ENCODE data around the gene GALNT7. TPM values are rescaled to one million over a fixed set of nuclear protein-coding genes. Genes with fewer than 3 reads are reported as not detected.

Gene GALNT7
- total and polyA plus RNA-seq, 10 of the 15 experiments (the other 5 are each of a cell fraction or from before 2014, with no cell fraction given): 14.2 to 33.2 (median 28.9) TPM

DNA sequence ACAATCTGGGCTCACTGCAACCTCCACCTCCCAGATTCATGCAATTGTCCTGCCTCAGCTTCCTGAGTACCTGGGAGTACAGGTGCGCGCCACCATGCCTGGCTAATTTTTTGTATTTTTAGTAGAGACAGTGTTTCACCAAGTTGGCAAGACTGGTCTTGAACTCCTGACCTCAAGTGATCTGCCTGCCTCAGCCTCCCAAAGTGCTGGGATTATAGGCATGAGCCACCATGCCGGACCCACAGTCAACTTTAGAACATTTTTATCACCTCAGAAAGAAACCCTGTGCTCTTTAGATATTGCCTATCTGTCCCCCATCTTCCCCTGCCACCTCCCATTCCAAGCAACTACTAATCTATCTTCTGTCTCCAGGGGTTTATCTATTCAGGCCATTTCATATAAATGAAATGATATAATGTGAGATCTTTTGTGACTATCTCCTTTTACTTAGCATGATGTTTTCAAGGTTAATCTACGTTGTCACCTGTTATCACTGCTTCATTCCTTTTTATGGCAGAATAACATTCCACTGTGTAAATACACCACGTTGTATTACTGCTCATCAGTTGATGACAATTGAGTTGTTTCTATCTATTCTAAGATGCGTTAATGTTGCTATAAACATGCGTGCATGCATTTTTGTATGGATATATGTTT is 44.3 kb upstream of the GALNT7 start:
- intact Hi-C loops (cut with micrococcal nuclease; ENCODE audit: unreplicated experiment) (no loop called here), in situ Hi-C loops (cut with MboI) (no loop called here)
- Histone ChIP-seq H3K27me3 (replicated peaks in 1 of 2; ENCODE audit: control insufficient read depth in 2 of 2, insufficient read depth in 2 of 2, low read length in 1 of 2) (no peaks in the 10 kb centered on the region), H2AFZ (ENCODE audit: control insufficient read depth, low read depth, low read length) (no peak overlapping the region), H3K9me3 (replicated peaks; ENCODE audit: control insufficient read depth, insufficient read depth, low read length) (no peaks in the 10 kb centered on the region), H3K4me3 (no peak overlapping the region), H3K36me3 (ENCODE audit: control insufficient read depth in 2 of 2, insufficient read depth in 2 of 2, low read length in 1 of 2) (no peaks in the 10 kb centered on the region), H3K27ac (ENCODE audit: control insufficient read depth, insufficient read depth) (no peak overlapping the region), H3K4me1 (ENCODE audit: control insufficient read depth, insufficient read depth, low read length) (peaks cover 3% of the 10 kb centered on the region), H3K79me2 (ENCODE audit: control insufficient read depth, insufficient read depth, low read length) (no peaks in the 10 kb centered on the region), H4K20me1 (ENCODE audit: control insufficient read depth, insufficient read depth) (no peaks in the 10 kb centered on the region), H3K9ac (ENCODE audit: control insufficient read depth, insufficient read depth, low read length) (no peak overlapping the region), H3K4me2 (ENCODE audit: control insufficient read depth, insufficient read depth) (no peak overlapping the region)
- 72% methylated on average over 7 of the region's 7 CpGs for WGBS (ENCODE audit: insufficient coverage, insufficient replicate concordance, low lambda C conversion rate, missing lambda C conversion rate)
- ChIA-PET RAD21 (ENCODE audit: unreplicated experiment) (no interaction called here), POLR2A (no interaction called here), SMC1A (ENCODE audit: uncharacterized antibody, unreplicated experiment) (no interaction called here), CTCF (interaction anchor here (1.3 kb wide), 1 partner anchor 9 kb away, joined by 3 read pairs; no protein-coding TSS in a partner anchor)
- DNase-seq (ENCODE audit: low read depth, low spot score): no peak
- ATAC-seq: no peak
- no TSS peak for BruUV-seq (replicated peaks)
- no peak for FAIRE-seq
- no peak for TF ChIP-seq RCOR1 (conservative IDR thresholded peaks at IDR 0.05; ENCODE audit: low read depth, low read length)
- TF ChIP-seq HDGF (IDR thresholded peaks at IDR 0.05): no peak
- no peak for TF ChIP-seq NR2F1 (conservative IDR thresholded peaks at IDR 0.05)

DNA sequence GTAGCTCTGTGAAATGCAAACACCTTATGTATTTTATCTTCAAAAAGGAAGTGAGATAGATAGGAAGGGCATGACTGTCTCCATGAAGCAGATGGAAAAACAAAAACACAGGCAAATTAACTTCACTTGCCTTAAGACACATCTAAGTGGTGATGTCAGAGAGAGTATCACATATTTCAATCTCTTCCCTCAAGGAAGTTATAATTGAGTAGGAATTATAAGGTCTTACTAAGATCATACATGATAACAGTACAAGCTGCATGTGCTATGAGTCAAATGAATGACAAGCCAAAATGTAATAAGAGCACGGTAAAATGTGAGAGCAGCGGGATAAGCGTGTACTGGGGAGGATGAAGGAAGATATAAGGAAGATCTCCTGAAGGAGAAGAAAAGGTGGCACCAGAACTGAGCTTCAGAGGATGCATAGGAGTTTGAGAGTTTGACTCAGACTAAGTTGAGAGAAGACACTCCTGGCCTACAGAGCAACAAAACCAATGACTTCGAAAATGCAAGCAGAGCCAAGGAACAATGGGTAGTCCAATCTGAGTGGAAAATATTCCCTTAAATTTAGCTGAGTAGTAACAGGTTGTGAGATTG is 43.3 kb upstream of the GALNT7 start:
- Histone ChIP-seq H3K27me3 (replicated peaks in 1 of 2; ENCODE audit: control insufficient read depth in 2 of 2, insufficient read depth in 2 of 2, low read length in 1 of 2) (no peaks in the 10 kb centered on the region), H3K27ac (ENCODE audit: control insufficient read depth, insufficient read depth) (no peak overlapping the region), H3K36me3 (ENCODE audit: control insufficient read depth in 2 of 2, insufficient read depth in 2 of 2, low read length in 1 of 2) (no peaks in the 10 kb centered on the region), H3K4me1 (ENCODE audit: control insufficient read depth, insufficient read depth, low read length) (peaks cover 3% of the 10 kb centered on the region), H3K9me3 (replicated peaks; ENCODE audit: control insufficient read depth, insufficient read depth, low read length) (no peaks in the 10 kb centered on the region), H3K9ac (ENCODE audit: control insufficient read depth, insufficient read depth, low read length) (no peak overlapping the region), H3K4me2 (ENCODE audit: control insufficient read depth, insufficient read depth) (no peak overlapping the region), H3K4me3 (no peak overlapping the region), H4K20me1 (ENCODE audit: control insufficient read depth, insufficient read depth) (no peaks in the 10 kb centered on the region), H2AFZ (ENCODE audit: control insufficient read depth, low read depth, low read length) (no peak overlapping the region), H3K79me2 (ENCODE audit: control insufficient read depth, insufficient read depth, low read length) (no peaks in the 10 kb centered on the region)
- FAIRE-seq: no peak
- SMC1A ChIA-PET (ENCODE audit: uncharacterized antibody, unreplicated experiment): no interaction called here
- WGBS (ENCODE audit: insufficient coverage, insufficient replicate concordance, low lambda C conversion rate, missing lambda C conversion rate): 49% methylated on average over 4 of the region's 4 CpGs
- in situ Hi-C loops (cut with MboI) (no loop called here), intact Hi-C loops (cut with micrococcal nuclease; ENCODE audit: unreplicated experiment) (no loop called here)
- ATAC-seq: no peak
- CTCF ChIA-PET: interaction anchor here (1.3 kb wide), 1 partner anchor 10 kb away, joined by 3 read pairs; no protein-coding TSS in a partner anchor
- POLR2A ChIA-PET: no interaction called here
- DNase-seq (ENCODE audit: low read depth, low spot score): no peak
- RAD21 ChIA-PET (ENCODE audit: unreplicated experiment): no interaction called here
- BruUV-seq (replicated peaks): no TSS peak
- TF ChIP-seq, protein P1, sequence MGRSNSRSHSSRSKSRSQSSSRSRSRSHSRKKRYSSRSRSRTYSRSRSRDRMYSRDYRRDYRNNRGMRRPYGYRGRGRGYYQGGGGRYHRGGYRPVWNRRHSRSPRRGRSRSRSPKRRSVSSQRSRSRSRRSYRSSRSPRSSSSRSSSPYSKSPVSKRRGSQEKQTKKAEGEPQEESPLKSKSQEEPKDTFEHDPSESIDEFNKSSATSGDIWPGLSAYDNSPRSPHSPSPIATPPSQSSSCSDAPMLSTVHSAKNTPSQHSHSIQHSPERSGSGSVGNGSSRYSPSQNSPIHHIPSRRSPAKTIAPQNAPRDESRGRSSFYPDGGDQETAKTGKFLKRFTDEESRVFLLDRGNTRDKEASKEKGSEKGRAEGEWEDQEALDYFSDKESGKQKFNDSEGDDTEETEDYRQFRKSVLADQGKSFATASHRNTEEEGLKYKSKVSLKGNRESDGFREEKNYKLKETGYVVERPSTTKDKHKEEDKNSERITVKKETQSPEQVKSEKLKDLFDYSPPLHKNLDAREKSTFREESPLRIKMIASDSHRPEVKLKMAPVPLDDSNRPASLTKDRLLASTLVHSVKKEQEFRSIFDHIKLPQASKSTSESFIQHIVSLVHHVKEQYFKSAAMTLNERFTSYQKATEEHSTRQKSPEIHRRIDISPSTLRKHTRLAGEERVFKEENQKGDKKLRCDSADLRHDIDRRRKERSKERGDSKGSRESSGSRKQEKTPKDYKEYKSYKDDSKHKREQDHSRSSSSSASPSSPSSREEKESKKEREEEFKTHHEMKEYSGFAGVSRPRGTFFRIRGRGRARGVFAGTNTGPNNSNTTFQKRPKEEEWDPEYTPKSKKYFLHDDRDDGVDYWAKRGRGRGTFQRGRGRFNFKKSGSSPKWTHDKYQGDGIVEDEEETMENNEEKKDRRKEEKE (IDR thresholded peaks at IDR 0.05): no peak
- TF ChIP-seq ZNF24 (IDR thresholded peaks at IDR 0.05) (no peak), NRF1 (conservative IDR thresholded peaks at IDR 0.05; ENCODE audit: low read depth, low read length) (no peak), SMARCA5 (IDR thresholded peaks at IDR 0.05) (no peak), ASH2L (IDR thresholded peaks at IDR 0.05; ENCODE audit: borderline replicate concordance, low read depth) (no peak), PAX8 (IDR thresholded peaks at IDR 0.05) (no peak), STAT1 (conservative IDR thresholded peaks at IDR 0.05) (no peak), SUZ12 (IDR thresholded peaks at IDR 0.05; ENCODE audit: unreplicated experiment) (no peak), NFXL1 (IDR thresholded peaks at IDR 0.05; ENCODE audit: borderline replicate concordance) (no peak), SREBF2 (IDR thresholded peaks at IDR 0.05; ENCODE audit: low read length) (no peak), RFX5 (IDR thresholded peaks at IDR 0.05; ENCODE audit: low read depth, low read length) (no peak)
- TF ChIP-seq, protein P2, sequence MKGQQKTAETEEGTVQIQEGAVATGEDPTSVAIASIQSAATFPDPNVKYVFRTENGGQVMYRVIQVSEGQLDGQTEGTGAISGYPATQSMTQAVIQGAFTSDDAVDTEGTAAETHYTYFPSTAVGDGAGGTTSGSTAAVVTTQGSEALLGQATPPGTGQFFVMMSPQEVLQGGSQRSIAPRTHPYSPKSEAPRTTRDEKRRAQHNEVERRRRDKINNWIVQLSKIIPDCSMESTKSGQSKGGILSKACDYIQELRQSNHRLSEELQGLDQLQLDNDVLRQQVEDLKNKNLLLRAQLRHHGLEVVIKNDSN (IDR thresholded peaks at IDR 0.05; ENCODE audit: borderline replicate concordance, extremely low read length, insufficient read depth, low read depth, low read length): no peak

Data from GM12878 (cell line).